A549 (cell line): ENCODE data around the gene GNG4. TPM values are rescaled to one million over a fixed set of nuclear protein-coding genes. Genes with fewer than 3 reads are reported as not detected.

Experiments used
- ATAC-seq, 2 experiments: fragments of 200-7000 bp in 1 of 2; fragments of >200 bp in 1 of 2; cut with Nextera tagmentation in 1 of 2; cut with Tn5 transposase in 1 of 2; 3 replicates each; pipeline versions ENCODE4 v1.8.0 to v1.9.1; 2018 to 2020; ENCODE audit warnings: mild to moderate bottlenecking in 1 of 2, moderate library complexity in 1 of 2
- CTCF ChIA-PET: fragments of 300-600 bp; sonication (Branson Sonifier 250); formaldehyde crosslinking; extraction: SDS; loops from one replicate; lab custom pipeline; 2021; ENCODE audit warnings: antibody characterized with exemption, inconsistent platforms; lab: Yijun Ruan, JAX
- POLR2A ChIA-PET: fragments of 350-600 bp; formaldehyde crosslinking; extraction: SDS; loops from one replicate; lab custom pipeline; 2021; ENCODE audit warnings: antibody characterized with exemption, inconsistent platforms; lab: Yijun Ruan, JAX
- DNase-seq, 2 experiments: peaks; one replicate each; pipeline versions ENCODE4 v3.0.0 to v3.0.0-alpha.2; 2011 to 2016; ENCODE audit warnings: low read depth in 1 of 2, low spot score in 1 of 2
- FAIRE-seq: peaks from 2 replicates; lab custom pipeline; 2011; peaks lifted over from hg19 to GRCh38; lab: Jason Lieb, UNC
- H3K27ac ChIP-seq, 2 experiments: fragments of >200 bp; sonication (Bioruptor Twin); formaldehyde crosslinking; 3 replicates each; pipeline ENCODE4 v1.5.1; 2016 to 2017
- H3K4me1 ChIP-seq: fragments of >200 bp; sonication (Bioruptor Twin); formaldehyde crosslinking; 3 replicates; pipeline ENCODE4 v1.6.1; 2016
- H3K4me2 ChIP-seq: fragments of >200 bp; sonication (Bioruptor Twin); formaldehyde crosslinking; 3 replicates; pipeline ENCODE4 v1.6.1; 2016
- H3K4me3 ChIP-seq: fragments of >200 bp; sonication (Bioruptor Twin); formaldehyde crosslinking; 3 replicates; pipeline ENCODE4 v1.5.1; 2016
- H3K9me3 ChIP-seq: fragments of >200 bp; sonication (Bioruptor Twin); formaldehyde crosslinking; 3 replicates; pipeline ENCODE4 v1.6.1; 2016
- BHLHE40 ChIP-seq: IDR thresholded peaks from 2 replicates; pipeline ENCODE4 v1.6.1; 2012; ENCODE audit warnings: low read depth, low read length, inconsistent platforms
- CBX2 ChIP-seq: fragments of 200-600 bp; sonication (generic); IDR thresholded peaks from 2 replicates; pipeline ENCODE4 v1.6.1; 2016; ENCODE audit warnings: low read depth, mild to moderate bottlenecking, borderline replicate concordance
- CBX8 ChIP-seq: fragments of 200-600 bp; sonication (generic); IDR thresholded peaks from 2 replicates; pipeline ENCODE4 v1.6.1; 2016
- CEBPB ChIP-seq, 2 experiments: fragments of >200 bp in 1 of 2; sonication (Bioruptor Twin) in 1 of 2; formaldehyde crosslinking in 1 of 2; IDR thresholded peaks; 2 replicates each; pipeline ENCODE4 v1.6.1; 2012 to 2016
- CHD2 ChIP-seq: fragments of 150-350 bp; IDR thresholded peaks from 2 replicates; pipeline ENCODE4 v1.6.1; 2014; ENCODE audit warnings: low read length; ENCODE audit not compliant: partially characterized antibody
- CHD4 ChIP-seq: fragments of 200-600 bp; sonication (generic); IDR thresholded peaks from 2 replicates; pipeline ENCODE4 v1.6.1; 2016; ENCODE audit warnings: antibody characterized with exemption, mild to moderate bottlenecking, borderline replicate concordance
- E2F6 ChIP-seq: IDR thresholded peaks from 2 replicates; pipeline ENCODE4 v1.6.1; 2012; ENCODE audit warnings: low read depth, borderline replicate concordance
- EHMT2 ChIP-seq: fragments of 200-600 bp; sonication (generic); IDR thresholded peaks from 2 replicates; pipeline ENCODE4 v1.6.1; 2016; ENCODE audit warnings: antibody characterized with exemption, low read depth, mild to moderate bottlenecking, moderate library complexity
- EP300 ChIP-seq, 2 experiments: fragments of >200 bp; sonication (Bioruptor Twin); formaldehyde crosslinking; IDR thresholded peaks; 2 replicates in 1 of 2; 3 replicates in 1 of 2; pipeline ENCODE4 v1.6.1; 2016 to 2017
- ESRRA ChIP-seq: fragments of 150-350 bp; IDR thresholded peaks from 2 replicates; pipeline ENCODE4 v1.6.1; 2014; ENCODE audit warnings: mild to moderate bottlenecking, low read length, borderline replicate concordance
- FOSL2 ChIP-seq, 2 experiments: fragments of 450-650 bp in 1 of 2; fragments of >200 bp in 1 of 2; sonication (Bioruptor Twin) in 1 of 2; formaldehyde crosslinking; IDR thresholded peaks; 2 replicates each; pipeline versions ENCODE4 v1.5.0 to v1.6.1; 2016 to 2020; ENCODE audit warnings: mild to moderate bottlenecking in 1 of 2, moderate library complexity in 1 of 2
- FOXS1 ChIP-seq: fragments of 250-450 bp; sonication (Bioruptor Pico); IDR thresholded peaks from 2 replicates; pipeline ENCODE4 v1.5.0; 2020; ENCODE audit warnings: mild to moderate bottlenecking, moderate library complexity
- HDAC2 ChIP-seq: fragments of 200-600 bp; sonication (generic); IDR thresholded peaks from 2 replicates; pipeline ENCODE4 v1.6.1; 2016
- HOXA7 ChIP-seq: fragments of 250-450 bp; sonication (Bioruptor Pico); IDR thresholded peaks from 2 replicates; pipeline ENCODE4 v1.5.0; 2020; ENCODE audit warnings: mild to moderate bottlenecking, moderate library complexity
- JUNB ChIP-seq: fragments of >200 bp; sonication (Bioruptor Twin); formaldehyde crosslinking; IDR thresholded peaks from 2 replicates; pipeline ENCODE4 v1.6.1; 2016
- KDM1A ChIP-seq: fragments of 200-600 bp; sonication (generic); IDR thresholded peaks from 2 replicates; pipeline ENCODE4 v1.6.1; 2016; ENCODE audit warnings: low read depth, mild to moderate bottlenecking
- MYC ChIP-seq: IDR thresholded peaks from 2 replicates; pipeline ENCODE4 v1.6.1; 2012; ENCODE audit warnings: mild to moderate bottlenecking, inconsistent platforms, low read length, improper control_type of control experiment, borderline replicate concordance
- NFE2L2 ChIP-seq: fragments of 150-350 bp; conservative IDR thresholded peaks from 2 replicates; pipeline ENCODE4 v1.6.1; 2014; ENCODE audit warnings: low read length
- NPAS2 ChIP-seq: fragments of 250-450 bp; sonication (Bioruptor Pico); IDR thresholded peaks from 2 replicates; pipeline ENCODE4 v1.8.0; 2022; ENCODE audit warnings: mild to moderate bottlenecking, moderate library complexity, borderline replicate concordance
- NR3C1 ChIP-seq: fragments of >200 bp; sonication (Bioruptor Twin); formaldehyde crosslinking; IDR thresholded peaks from 3 replicates; pipeline ENCODE4 v1.6.1; 2017
- PBX3 ChIP-seq: IDR thresholded peaks from 2 replicates; pipeline ENCODE4 v1.6.1; 2012
- PHF8 ChIP-seq: fragments of 200-600 bp; sonication (generic); IDR thresholded peaks from 2 replicates; pipeline ENCODE4 v1.6.1; 2016; ENCODE audit warnings: low read depth, mild to moderate bottlenecking, antibody characterized with exemption, moderate library complexity, borderline replicate concordance
- POLR2A ChIP-seq: IDR thresholded peaks from 2 replicates; pipeline ENCODE4 v1.6.1; 2012; ENCODE audit warnings: mild to moderate bottlenecking, low read length
- RAD21 ChIP-seq, 2 experiments: fragments of >200 bp in 1 of 2; sonication (Bioruptor Twin) in 1 of 2; formaldehyde crosslinking in 1 of 2; IDR thresholded peaks in 1 of 2; conservative IDR thresholded peaks in 1 of 2; 2 replicates in 1 of 2; 3 replicates in 1 of 2; pipeline ENCODE4 v1.6.1; 2012 to 2018; ENCODE audit warnings: inconsistent platforms in 1 of 2
- RARB ChIP-seq: fragments of 250-450 bp; sonication (Bioruptor Pico); IDR thresholded peaks from 2 replicates; pipeline ENCODE4 v1.8.0; 2021; ENCODE audit warnings: mild to moderate bottlenecking, moderate library complexity
- RFX5 ChIP-seq: fragments of 450-650 bp; IDR thresholded peaks from 2 replicates; pipeline ENCODE4 v1.7.1; 2014; ENCODE audit warnings: antibody characterized with exemption, mild to moderate bottlenecking, moderate library complexity
- SMC3 ChIP-seq: fragments of >200 bp; sonication (Bioruptor Twin); formaldehyde crosslinking; IDR thresholded peaks from 3 replicates; pipeline ENCODE4 v1.6.1; 2018; ENCODE audit warnings: inconsistent platforms
- TFCP2L1 ChIP-seq: fragments of 250-450 bp; sonication (Bioruptor Pico); IDR thresholded peaks from 2 replicates; pipeline ENCODE4 v1.5.0; 2021; ENCODE audit warnings: mild to moderate bottlenecking
- TP53 ChIP-seq: fragments of 250-450 bp; sonication (Bioruptor Pico); IDR thresholded peaks from 2 replicates; pipeline ENCODE4 v1.5.0; 2021; ENCODE audit warnings: mild to moderate bottlenecking, moderate library complexity
- ZSCAN20 ChIP-seq: fragments of 250-450 bp; sonication (Bioruptor Pico); IDR thresholded peaks from 2 replicates; pipeline ENCODE4 v1.8.0; 2022; ENCODE audit warnings: mild to moderate bottlenecking, moderate library complexity
- WGBS: methylation state at CpG from one replicate; pipeline ENCODE4 v1.1.6; 2017; ENCODE audit errors: missing lambda C conversion rate; 5-methylcytosine and 5-hydroxymethylcytosine counted together
- polyA plus RNA-seq, 4 experiments: library from polyadenylated mRNA; depleted of rRNA in 3 of 4; stranded (reverse); fragments of >200 nt; fragmentation: RNase III in 1 of 4; extraction: RNeasy Plus Mini Kit Qiagen cat#74134 plus additional on column Dnase treatment in 1 of 4; gene quantifications; 2 replicates in 3 of 4; 3 replicates in 1 of 4; pipeline ENCODE4 v1.2.3, GENCODE V29; 2011 to 2017
- TF ChIP-seq, protein P1 (sequence below): fragments of 450-650 bp; IDR thresholded peaks from 2 replicates; pipeline ENCODE4 v1.6.1; 2014; ENCODE audit warnings: antibody characterized with exemption
- TF ChIP-seq, protein P2 (sequence below): fragments of >200 bp; sonication (Bioruptor Twin); formaldehyde crosslinking; IDR thresholded peaks from 3 replicates; pipeline ENCODE4 v1.6.1; 2016

GNG4 gene
- polyA plus RNA-seq, 2 of the 4 experiments (the other 2 are of a cell fraction) = 10.5 to 16.3 TPM

- CTCF ChIA-PET = no interaction called here
- no peak for FAIRE-seq
- POLR2A ChIA-PET = no interaction called here
Measured at GRCh38 chr1:235584973-235585372, 64.6 kb downstream of the GNG4 start.

DNA sequence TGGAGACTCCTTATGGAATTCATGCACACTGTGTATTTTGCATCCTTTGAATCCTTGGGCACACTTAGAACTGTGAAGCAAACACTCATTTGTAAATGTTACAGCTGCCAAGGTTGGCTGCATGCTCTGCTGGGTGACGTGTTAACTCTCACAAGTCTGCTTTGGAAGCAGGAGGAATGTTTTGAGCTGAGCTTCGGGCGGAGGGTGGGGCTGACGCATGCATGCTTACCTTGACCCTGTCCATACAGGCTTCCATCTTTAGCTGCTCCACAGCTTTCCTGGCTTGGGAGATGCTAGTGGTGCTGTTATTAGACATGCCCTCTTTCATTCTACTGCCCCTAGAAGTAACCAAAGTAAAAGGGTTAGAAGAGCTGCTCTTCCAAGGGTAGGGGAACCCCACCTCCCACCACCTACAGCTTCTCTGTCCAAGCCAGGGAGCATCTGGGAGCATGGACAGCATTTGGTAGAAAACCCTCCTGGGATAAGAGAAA is 66.0 kb downstream of the GNG4 start:
- H3K9me3 ChIP-seq = no peaks in the 10 kb centered on the region
- FAIRE-seq (no peak), DNase-seq (peak; percentile 14 to 25), ATAC-seq (peak; percentile 86 to 90)
- TF ChIP-seq JUNB (no peak), RARB (CRISPR knock-in tag) (no peak), RFX5 (no peak), MYC (no peak), NFE2L2 (no peak), NR3C1 (no peak), SMC3 (no peak), HOXA7 (CRISPR knock-in tag) (no peak), EHMT2 (no peak), ZSCAN20 (no peak), FOSL2 (IDR thresholded peaks at IDR 0.05) (no peak), FOSL2 (CRISPR knock-in tag; IDR thresholded peaks at IDR 0.05) (no peak), TFCP2L1 (CRISPR knock-in tag) (no peak), PHF8 (no peak), NPAS2 (CRISPR knock-in tag) (no peak), CBX8 (no peak), EP300 (IDR thresholded peaks at IDR 0.05) (no peak)
- TF ChIP-seq, protein P1, sequence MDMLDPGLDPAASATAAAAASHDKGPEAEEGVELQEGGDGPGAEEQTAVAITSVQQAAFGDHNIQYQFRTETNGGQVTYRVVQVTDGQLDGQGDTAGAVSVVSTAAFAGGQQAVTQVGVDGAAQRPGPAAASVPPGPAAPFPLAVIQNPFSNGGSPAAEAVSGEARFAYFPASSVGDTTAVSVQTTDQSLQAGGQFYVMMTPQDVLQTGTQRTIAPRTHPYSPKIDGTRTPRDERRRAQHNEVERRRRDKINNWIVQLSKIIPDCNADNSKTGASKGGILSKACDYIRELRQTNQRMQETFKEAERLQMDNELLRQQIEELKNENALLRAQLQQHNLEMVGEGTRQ = no peak
- WGBS = 58% methylated on average over 4 of the region's 4 CpGs
- no peak overlapping the region for H3K4me2 ChIP-seq
- peaks cover 2% of the 10 kb centered on the region; the same call in 1 of the 3 replicates for H3K4me1 ChIP-seq
- H3K4me3 ChIP-seq = no peak overlapping the region
- ChIA-PET POLR2A (interaction anchor here (0.6 kb wide), 1 partner anchor 377 kb away, joined by 8 read pairs; no protein-coding TSS in a partner anchor), CTCF (interaction anchor here (1.1 to 2.6 kb wide), 5 partner anchors 11 to 69 kb away, joined by 3 to 9 read pairs (median 4); no protein-coding TSS in a partner anchor)
- H3K27ac ChIP-seq = no peak overlapping the region

More at GRCh38 chr1:235584973-235585372, 64.6 kb downstream of the GNG4 start:
- H3K27ac ChIP-seq = no peak overlapping the region
- WGBS = 58% methylated on average over 2 of the region's 2 CpGs
- DNase-seq = no peak
- H3K4me2 ChIP-seq = no peak overlapping the region
- H3K4me1 ChIP-seq = peaks cover 14% of the 10 kb centered on the region; the same call in 2 of the 3 replicates
- H3K9me3 ChIP-seq = no peaks in the 10 kb centered on the region
- TF ChIP-seq RAD21 (conservative IDR thresholded peaks at IDR 0.05 in 1 of 2, IDR thresholded peaks at IDR 0.05 in 1 of 2) = no peak
- no peak for TF ChIP-seq BHLHE40
- no peak for TF ChIP-seq CBX8
- TF ChIP-seq HDAC2 = no peak
- TF ChIP-seq RFX5 = no peak
- TF ChIP-seq HOXA7 (CRISPR knock-in tag) = no peak
- TF ChIP-seq CEBPB (IDR thresholded peaks at IDR 0.05) = no peak
- no peak for TF ChIP-seq CHD4
- TF ChIP-seq TP53 (CRISPR knock-in tag) = no peak
- TF ChIP-seq CBX2 = no peak
- TF ChIP-seq CHD2 = no peak
- ATAC-seq = no peak
- H3K4me3 ChIP-seq = no peak overlapping the region

DNA sequence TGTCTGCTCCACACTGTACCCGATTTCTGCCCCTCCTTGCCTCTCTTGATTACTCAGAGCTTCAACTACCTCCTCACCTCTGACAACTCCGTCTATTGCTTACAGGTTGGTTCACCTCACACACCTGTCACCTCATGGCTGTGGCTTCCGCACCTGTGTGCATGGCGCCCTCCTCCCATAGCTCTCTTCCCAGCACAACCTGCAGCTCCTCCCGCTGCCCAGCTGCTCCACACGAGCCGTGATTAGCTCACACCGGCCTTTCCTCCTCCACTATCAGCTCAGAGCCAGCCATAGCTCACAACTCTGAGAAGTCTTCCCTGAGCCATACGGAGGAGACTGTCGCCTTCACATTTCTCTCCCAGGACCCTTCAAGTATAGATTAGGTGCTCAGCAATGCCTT is 67.5 kb downstream of the GNG4 start:
- no peak overlapping the region for H3K4me3 ChIP-seq
- no peak for TF ChIP-seq RAD21 (conservative IDR thresholded peaks at IDR 0.05 in 1 of 2, IDR thresholded peaks at IDR 0.05 in 1 of 2)
- no peak for TF ChIP-seq E2F6
- TF ChIP-seq, protein P2, sequence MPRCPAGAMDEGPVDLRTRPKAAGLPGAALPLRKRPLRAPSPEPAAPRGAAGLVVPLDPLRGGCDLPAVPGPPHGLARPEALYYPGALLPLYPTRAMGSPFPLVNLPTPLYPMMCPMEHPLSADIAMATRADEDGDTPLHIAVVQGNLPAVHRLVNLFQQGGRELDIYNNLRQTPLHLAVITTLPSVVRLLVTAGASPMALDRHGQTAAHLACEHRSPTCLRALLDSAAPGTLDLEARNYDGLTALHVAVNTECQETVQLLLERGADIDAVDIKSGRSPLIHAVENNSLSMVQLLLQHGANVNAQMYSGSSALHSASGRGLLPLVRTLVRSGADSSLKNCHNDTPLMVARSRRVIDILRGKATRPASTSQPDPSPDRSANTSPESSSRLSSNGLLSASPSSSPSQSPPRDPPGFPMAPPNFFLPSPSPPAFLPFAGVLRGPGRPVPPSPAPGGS = no peak
- no peak for TF ChIP-seq EP300 (IDR thresholded peaks at IDR 0.05)
- TF ChIP-seq POLR2A = no peak
- TF ChIP-seq NR3C1 = no peak
- no peak for TF ChIP-seq FOSL2 (IDR thresholded peaks at IDR 0.05)
- TF ChIP-seq FOSL2 (CRISPR knock-in tag; IDR thresholded peaks at IDR 0.05) = no peak
- TF ChIP-seq, protein P1 = no peak
- no peak for TF ChIP-seq PBX3
- TF ChIP-seq KDM1A = no peak
- TF ChIP-seq FOXS1 = no peak
- TF ChIP-seq ESRRA = no peak

More for the DNA sequence above, 67.5 kb downstream of the GNG4 start:
- Histone ChIP-seq H3K27ac (no peak overlapping the region), H3K4me2 (no peak overlapping the region), H3K9me3 (no peaks in the 10 kb centered on the region), H3K4me1 (no peaks in the 10 kb centered on the region)
- ATAC-seq (no peak), DNase-seq (no peak), FAIRE-seq (no peak)
- WGBS = 73% methylated on average over 10 of the region's 10 CpGs
- ChIA-PET POLR2A (no interaction called here), CTCF (interaction anchor here (0.6 to 2.6 kb wide), 6 partner anchors 20 to 389 kb away, joined by 3 to 9 read pairs (median 3); partner anchors contain the start of gene B3GALNT2)
